Ammon's horn (tissue), 1 donor: Measurements from ENCODE around the gene CDR2L.
A peak's percentile ranks its signal among the peaks of the same experiment; 100 is the strongest.
"Not testable (repeated sequence)": the region's sequence is repeated elsewhere in the genome, so short reads cannot be mapped to it uniquely, and the experiment has no call there.

Experiments
- DNase-seq: peaks from one replicate; pipeline ENCODE4 v3.0.0-alpha.2; 2016; ENCODE audit warnings: low spot score

Gene CDR2L

DNA sequence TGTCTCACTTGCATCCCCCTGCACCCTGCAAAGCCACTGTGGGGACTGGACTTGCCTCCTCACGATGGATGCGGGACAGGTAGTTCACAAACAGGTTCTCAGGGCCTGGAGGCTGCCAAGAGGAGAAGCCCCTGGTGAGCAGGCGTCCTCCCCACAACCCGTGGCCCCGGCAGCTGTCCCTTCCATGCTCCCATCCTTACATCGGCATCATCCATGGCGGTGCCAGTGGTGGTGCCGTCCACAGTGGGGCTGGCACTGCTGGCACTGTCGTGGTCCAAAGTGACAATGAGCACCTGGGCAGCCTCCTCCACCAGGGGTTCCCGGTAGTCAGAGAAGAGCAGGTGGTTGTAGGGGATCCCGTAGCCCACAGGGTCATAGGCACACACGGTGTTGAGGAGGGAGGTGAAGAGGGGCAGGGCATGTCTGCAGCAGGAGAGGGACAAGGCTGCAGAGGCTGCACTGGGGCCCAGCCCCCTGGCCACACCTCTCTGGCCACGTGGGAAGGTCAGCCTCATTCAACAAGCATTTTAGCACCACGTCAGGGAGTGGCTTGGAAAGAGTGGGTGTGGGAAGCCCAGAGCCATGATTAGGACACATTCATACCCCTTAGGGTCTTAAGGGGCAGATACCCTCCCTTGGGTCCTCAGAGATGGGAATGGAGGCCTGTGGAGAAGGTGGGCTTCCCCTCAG is 27.5 kb upstream of the CDR2L start:
- no peak for DNase-seq

DNA sequence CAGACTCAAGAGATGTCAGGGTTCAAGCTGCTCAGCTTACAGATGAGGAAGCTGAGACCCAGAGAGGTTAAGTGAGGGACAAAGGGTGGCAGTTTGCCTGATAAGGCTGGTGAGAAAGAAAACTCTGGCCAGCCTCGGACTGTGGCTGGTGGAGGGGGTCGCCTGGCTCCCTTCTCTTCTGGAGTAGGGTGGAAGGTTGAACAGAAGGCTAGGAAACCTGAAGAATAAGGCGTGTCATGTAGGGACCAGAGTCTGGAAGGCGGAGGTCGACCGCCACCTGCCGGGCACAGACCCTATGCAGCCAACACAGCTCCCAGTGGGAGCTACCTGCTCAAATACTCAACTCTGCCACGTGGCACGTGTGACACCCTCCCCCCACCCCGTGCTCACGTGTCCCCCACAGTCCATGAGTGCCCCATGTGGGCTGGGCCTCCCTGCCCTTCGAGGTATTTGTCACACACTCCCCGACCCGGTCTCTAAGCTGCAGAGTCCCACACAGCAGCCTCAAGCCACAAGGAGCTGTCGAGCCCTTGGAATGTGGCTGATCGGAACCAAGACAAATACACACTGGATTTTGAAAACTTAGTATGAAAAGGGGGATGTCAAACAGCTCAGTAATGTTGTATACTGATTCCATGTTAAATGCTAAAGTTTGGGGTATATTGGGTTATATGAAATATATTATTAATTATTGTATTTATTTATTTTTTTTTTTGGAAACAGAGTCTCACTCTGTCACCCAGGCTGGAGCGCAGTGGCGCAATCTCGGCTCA is 26.7 kb upstream of the CDR2L start:
- DNase-seq, result no peak

DNA sequence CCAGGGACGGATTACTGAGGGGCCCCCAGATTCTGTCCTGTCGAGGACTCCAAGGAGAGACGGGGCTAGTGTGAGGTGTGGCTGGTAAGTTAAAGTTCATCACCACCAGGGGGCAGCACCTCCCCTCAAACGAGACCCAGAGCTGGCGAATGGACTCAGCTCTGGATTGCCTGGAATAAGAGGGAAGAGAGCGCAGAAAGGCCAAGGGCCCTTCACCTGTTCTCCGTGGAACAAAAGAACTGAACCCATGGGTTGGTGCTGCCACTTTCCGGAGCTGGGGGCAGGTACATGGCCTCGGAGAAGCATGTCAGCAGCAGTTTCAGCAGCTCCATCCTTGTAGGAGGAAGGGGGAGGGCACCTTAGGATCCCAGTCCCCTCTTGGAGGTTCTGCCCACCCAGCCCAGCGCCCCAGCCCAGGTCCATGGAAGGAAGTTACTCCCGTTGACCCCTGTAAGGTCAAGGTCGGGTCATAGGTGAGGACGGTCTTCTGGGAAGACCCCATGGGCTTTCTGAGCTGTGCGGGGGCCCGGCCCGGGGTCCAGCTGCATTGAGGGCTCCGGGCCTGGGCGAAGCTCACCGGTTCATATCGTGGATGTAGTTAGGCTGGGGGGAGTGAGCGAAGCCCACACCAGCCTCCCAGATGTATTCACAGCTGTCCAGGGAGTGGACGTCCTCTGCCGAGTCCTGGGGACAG is 25.6 kb upstream of the CDR2L start:
- peak; percentile 93 for DNase-seq

DNA sequence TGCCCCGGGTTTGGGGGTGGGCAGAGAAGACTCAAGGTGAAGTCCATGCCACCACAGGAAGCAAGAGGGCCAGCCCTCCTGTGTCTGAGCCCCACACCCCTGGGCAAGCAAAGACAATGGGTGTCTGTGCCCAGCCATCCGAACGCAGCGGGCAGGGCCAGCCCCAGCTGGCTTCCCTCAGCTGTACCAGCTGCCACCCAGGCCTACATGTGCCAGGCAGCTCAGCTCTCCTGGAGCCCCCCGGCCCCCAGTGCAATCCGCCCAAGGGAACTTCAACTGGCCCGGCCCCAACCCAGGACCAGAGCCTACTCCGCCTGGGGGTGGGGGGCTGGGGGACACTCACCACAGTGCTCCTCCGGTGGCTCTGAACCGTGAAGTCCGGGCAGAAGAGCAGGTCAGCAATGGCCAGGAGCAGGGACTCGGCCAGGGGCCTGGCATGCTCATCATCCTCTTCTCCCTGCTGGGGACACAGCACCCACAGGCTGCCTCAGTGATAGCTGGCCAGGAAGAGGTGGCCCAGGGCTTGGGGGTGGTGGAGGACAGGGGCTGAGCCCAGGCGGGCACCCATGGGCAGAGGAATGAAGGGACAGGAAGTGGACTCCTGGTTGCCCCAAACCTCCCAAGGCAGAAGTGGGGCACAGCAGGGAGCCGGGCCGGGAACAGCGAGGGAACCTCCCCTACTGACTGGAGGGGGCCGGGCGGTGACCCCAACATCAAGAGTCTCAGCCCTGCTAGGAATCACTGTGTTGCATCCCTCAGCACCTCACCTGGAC is 24.6 kb upstream of the CDR2L start:
- DNase-seq, result peak; percentile 88

DNA sequence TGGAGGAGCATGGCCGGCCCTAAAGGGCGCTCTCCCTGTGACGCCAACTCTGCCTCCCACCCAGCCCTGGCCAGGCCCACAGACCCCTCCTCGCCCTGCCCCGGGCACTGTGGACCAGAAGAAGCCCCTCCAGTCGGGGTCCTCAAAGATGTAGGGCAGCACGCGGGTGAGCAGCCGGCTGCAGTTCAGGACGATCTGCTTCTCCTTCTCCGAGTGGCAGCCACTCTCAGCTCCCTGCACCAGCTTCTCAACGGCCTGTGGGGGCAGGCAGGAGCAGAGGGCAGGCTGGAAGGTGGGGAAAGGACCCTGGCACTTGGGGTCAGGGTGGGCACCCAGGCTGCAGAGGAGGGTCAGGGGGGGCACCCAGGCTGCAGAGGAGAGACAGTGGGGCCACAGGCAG is 23.8 kb upstream of the CDR2L start:
- DNase-seq, result no peak

DNA sequence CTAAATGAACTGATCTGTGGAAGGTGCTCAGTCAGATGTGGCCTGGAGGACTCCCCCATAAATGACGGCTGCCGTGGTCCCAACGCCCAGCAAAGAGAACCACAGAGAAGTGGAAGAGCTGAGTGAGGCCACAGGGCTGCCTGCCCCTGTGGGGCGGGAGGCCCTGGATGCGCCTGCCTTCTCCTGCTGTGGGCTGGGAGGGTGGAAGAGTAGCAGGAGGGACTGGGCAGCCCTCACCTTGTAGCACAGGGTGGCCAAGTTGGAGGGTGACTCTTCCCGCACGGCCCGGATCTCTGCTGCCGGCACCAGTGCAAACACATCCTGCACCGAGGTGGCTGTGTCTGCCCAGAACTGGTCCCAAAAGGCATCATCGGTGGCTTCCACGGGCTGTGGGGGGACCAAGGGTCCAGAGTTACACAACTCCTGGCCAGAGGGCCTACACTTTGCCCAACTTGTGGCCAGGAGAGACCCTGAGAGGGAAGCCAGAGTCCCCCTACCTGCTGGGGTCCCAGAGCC is 23.1 kb upstream of the CDR2L start:
- DNase-seq, result no peak

DNA sequence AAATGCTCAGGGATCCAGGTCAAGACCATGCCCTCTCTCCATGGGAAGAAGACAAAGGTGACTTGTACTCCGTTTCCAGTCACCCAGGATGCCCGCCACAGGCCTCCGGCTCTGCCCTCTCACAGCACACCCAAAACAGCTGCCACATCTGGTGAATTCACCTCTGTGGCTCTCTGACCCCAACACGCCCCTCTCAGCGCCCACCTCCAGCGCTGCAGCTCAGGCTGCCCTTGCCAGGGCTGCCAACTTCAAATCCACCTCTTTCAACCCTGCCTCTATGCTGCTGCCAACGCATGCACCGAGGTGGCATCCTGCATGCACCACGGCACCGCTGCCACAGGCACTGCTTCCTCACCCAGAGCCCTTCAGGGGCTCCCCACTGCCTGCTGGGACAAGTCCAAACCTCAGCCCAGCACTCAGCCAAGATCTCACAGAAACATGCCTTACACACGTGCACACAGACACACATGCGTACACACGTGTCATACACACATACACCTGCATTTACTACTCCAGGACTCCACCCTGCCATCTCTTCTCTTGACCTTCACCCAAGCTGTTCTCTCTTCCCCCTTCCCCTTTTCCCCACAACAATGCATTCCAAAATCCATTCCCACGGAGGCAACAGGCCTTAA is 22.3 kb upstream of the CDR2L start:
- no peak for DNase-seq

DNA sequence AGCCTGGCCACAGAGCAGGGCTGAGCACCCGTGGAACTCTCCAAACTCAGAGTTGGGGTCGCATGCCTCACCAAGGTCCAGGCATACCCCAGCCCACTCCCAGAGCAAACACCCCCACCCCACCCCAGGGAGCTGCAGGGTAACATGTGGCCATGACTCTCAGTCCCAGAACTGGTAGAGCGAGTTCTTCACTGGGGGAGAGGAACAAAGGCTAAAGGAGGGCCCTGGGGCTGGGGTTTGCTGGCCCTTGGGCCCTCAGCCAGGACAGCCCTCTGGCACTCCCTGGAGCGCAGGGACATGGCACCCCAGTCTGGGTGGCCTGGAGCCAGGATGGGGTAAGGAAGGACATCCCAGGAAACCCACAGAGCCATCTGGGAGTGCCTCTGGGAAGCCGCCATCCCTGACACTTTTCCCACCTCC is 19.1 kb upstream of the CDR2L start:
- DNase-seq, result no peak

DNA sequence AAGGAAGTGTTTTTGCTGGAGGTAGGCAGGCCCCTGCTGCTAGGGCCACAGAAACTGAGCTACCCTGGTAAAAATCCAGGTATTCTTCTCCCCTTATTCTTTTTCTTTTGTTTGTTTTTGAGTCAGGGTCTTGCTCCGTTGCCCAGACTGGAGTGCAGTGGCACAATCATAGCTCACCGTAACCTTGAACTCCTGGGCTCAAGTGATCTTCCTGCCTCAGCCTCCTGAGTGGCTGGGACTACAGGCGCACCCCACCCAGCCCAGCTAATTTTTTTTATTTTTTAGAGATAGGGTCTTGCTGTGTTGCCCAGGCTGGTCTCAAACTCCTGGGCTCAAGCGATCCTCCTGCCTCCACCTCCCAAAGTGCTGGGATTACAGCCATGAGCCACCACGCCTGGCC is 17.9 kb upstream of the CDR2L start:
- not testable (repeated sequence) for DNase-seq

DNA sequence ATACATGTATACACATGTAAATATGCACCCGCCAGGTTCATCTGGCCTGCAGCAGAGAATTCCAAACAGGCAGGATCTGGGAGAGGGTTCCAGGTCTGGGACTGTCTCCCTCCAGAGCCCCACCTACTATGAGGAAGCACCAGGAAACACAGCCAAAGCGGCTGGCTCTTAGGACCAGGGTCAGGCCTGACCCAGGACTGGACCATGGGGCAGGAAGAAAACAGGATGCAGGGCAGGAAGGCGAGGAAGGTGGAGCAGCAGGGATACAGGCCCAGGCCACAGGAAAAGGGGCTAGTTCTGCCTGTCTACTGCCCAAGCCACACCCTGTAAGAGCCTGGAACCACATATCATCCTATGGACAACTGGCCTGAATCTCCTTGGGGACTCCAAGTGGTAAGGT is 17.0 kb upstream of the CDR2L start:
- DNase-seq, result no peak

DNA sequence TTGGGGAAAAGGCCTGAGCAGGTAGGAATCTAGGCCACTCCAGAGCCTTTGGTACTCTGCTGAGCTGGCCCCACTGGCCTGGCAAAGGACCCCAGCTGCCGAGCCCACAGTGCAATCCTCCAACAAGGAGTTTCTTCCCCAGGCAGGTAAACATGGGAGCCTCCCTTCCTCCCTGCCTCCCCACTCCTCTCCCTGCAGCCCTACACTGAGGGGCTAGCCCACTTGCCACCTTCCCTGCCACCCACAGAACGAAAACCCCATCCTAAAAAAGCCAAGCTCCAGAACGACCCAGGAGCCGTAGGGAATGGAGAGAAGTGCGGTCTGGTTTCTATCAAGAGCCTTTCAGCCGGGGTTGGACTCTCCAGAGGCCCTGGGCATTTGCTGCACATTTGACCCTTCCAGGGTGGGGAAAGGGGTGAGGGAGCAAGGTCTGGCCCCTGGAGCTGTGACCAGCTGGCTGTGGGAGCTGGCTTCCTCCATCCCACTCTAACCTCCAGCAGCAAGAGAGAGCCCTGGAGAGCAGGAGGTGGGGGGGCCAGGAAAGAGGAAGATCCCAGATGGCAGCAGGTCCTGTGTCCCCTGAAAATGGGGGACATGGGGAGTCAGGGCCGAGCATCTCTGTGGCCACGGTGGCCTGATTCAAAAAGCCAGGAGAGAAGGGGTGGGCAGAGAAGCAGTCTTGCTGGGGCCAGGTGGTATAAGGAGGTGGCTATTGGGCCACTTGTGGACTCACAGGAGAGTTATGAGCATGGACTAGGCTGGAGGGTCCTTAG is 16.2 kb upstream of the CDR2L start:
- DNase-seq, result no peak

DNA sequence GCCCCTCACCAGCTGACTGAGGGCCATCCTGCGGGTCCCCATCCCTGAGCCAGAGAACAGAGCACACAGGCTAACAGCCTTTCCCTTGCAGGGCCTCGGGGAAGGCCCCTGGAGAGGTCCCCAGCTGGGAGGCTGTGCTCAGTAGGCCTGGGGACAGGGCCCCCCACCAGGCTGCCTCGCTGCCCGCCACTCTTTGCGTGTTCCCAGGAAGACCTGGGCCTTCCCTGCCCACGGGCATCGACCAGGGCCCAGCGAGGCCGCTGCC is 15.7 kb upstream of the CDR2L start:
- no peak for DNase-seq

DNA sequence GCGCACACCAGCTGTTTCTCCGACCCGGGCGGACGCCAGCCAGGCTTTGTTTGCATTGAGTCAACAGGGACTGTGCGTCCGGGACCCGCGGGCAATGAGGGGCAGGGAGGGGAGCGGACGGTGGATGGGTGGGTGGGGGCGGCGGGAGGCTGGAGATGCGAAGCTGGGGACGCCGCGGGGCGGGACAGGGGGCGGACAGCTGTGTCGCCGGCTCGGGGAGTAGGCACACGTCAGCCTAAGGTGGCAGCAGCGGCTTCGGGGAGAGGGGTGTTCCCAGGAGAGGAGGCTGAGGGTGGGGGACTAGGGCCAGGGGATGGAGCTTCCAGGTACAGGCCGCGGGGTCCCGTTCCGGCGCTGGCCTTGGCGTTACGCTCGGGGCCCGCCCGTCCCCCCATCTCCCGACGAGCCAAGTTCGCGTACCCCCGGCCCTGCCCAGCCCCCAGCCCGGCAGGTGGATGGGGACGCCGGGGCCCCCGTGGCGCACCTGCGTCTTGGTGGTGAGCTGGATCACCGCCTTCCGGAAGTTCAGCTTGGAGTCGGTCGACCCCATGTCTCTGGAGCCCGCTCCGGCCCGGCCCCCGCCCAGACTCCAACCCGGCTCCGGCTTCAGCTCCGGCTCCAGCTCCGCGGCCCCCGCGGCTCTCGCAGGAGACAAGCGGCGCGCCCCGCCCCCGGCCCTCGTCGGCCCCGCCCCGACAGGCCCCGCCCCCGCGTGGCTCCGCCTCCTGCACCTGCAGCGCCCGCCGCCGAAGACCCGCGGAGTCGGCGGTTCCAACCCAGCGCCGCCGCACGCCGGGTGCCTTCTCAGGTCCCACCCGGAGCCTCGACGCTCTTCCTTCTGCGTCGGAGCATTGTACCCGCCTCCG is 15.1 kb upstream of the CDR2L start, which contains the start of gene HID1:
HID1 (minus strand) TSS at position 653 of the 866 bp plus-strand sequence; CDS start at position 550, 103 bp downstream.
- DNase-seq, result peak; percentile 84

DNA sequence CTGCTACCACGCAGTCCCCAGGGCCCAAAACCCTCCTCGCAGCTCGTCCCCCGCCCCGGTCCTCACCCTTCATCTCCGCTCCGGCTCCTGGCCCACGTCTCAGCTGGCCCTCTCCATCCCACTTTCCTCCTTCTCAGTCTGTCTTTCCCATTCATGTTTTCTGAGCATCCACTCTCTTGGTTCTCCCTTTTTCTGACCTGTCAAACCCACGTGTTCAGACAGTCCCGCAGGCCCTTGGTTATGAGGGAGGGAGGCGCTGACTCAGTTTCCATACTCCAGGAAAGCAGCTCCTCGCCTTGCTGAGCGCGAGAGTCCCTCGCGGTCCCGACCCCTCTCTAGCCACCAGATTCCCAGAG is 14.5 kb upstream of the CDR2L start:
- no peak for DNase-seq

DNA sequence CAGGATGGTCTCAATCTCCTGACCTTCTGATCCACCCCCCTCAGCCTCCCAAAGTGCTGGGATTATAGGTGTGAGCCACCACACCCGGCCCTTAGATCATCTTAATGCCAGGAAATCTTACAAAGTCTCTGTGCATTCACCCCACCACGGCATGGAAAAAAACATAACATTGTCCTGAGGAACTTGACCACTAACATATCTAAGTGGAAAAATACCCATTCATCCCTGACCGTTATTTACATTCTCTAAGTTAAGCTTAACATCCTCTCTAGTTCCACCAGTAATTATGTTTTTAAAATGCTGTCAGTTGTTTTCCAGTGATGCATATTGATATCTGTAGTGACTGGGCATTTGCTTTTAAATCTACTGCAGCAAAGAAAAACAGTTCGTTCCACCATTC is 11.5 kb upstream of the CDR2L start:
- DNase-seq, result no peak

DNA sequence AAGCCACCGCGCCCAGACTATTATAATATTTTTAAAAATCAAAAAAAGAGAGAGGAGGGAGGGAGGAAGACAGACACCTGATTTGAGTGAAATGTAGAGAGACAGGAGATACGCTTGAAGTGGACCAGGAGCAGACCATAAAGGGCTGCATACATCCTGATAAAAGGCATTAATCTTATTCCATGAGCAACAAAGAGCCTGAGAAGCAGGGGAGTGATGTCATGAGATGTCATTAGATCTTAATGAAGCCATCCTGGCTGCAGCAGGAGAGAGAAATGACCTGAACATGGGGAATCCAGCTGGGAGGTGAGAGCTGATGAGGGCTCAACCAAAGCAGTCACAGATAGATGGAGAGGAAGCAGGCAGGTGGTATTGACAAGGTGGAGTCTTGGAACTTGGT is 9.6 kb upstream of the CDR2L start:
- no peak for DNase-seq

DNA sequence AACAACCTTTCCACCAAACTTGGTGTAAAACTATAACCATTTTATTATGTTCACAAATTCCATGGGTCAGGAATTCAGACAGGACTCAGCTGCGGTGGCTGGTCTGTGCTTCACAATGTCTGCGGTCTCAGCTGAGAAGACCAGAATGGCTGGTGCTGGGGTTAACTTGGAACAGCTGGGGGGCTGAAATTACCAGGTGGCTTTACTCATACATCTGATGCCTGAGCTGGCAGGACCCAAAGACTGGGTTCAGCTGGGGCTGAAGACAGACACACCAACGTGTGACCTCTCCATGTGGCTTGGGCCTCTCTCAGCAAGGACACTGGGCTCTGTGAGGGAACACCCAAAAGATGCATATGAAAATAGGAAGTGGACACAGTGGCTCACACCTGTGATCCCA is 9.2 kb upstream of the CDR2L start:
- DNase-seq, result no peak

DNA sequence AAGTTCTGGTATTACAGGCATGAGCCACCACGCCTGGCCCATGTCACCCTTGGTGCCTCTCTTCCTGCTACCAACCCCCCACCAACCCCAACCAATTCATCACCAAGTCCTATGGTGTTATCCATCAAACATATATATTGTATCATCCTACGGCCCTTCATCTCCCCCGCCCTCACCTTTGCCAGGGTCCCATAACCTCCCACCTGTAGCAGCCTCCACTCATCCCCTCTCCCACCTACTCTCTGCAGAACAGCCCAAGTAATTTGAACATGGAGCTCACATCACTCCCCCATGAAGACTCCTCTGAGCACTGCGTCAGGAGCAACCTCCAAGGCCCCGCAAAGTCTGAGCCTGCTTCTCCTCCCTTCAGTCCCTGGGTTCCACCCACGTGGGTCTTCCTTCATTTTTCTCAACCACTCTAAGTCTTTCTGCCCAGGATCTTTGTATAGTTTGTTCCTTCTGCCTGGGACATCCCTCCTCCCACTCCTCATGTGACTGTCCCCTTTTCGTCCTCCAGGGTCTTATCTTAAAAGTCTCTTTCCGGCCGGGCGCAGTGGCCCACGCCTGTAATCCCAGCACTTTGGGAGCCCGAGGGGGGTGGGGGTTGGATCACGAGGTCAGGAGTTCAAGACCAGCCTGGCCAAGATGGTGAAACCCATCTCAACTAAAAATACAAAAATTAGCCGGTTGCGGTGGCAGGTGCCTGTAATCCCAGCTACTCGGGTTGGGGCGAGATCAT is 7.9 kb upstream of the CDR2L start:
- DNase-seq, result no peak

DNA sequence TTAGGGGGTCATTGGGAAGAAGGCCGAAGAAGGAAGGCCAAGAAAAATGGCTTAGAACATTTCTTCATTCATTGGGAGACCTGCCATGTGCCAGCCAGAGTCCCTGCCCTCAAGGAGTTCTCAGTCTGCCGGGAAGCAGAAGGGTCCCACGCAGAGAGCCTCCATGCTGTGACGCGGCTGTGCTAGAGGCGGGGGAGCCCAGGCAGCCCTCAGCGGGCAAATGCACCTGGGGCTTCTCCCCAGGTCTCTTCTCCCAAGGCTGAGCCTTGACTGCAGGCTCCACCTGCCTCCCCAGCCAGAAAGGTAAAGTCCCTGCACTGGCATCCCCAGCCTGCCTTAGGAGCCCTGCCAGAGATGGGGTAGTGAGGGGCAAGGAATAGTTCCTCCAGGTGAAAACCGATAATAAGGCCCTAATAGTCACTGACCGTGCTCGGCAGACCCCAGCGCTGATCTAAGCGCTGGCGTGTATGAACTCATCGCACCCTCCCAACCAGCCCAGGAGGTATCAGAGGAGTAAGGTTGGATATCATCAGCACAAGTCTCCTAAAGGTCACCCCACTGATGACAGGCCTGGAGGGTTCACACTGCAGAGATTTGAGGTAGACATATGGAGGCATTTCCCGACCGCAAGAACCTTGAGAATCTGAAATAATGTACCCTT is 6.0 kb upstream of the CDR2L start:
- DNase-seq, result no peak
